ENCODE results near the gene GMNC. TPM values are rescaled to one million over a fixed set of nuclear protein-coding genes. Genes with fewer than 3 reads are reported as not detected.

GMNC gene
- total RNA-seq, 2 donors from 2014 or later = not detected

DNA sequence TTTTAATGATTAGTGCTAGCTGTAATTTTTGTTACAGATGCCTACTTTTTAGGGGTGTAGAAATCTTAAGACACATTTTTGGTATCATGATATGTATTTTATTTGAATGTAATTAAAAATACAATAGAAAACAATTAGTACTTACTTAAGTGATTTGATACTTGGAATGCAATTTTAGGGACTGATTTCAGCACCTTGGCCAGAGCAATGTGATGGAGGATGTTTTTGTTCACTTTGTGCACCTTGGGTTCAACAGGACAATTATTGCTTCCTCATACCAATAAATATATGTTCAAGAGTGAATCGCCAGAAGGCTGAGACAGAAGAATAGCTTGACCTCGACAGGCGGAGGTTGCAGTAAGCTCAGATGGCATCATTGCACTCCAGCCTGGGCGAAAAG, 22.3 kb downstream of the GMNC start:
- Mint-ChIP-seq H3K9me3 (no peaks in the 10 kb centered on the region), H3K4me3 (no peak overlapping the region), H3K27ac (no peak overlapping the region), H3K27me3 (ENCODE audit: insufficient read depth) (no peaks in the 10 kb centered on the region), H3K4me1 (no peaks in the 10 kb centered on the region), H3K36me3 (ENCODE audit: low read depth) (no peaks in the 10 kb centered on the region)
- no peaks in the 10 kb centered on the region for H3K27me3 ChIP-seq (ENCODE audit: control insufficient read depth, insufficient read depth, low read length, poor library complexity, severe bottlenecking)
- 76 to 87% methylated on average over 4 of the region's 4 CpGs for WGBS, 2 experiments (ENCODE audit: insufficient coverage in 1 of 2, insufficient read length in 1 of 2)
- no peaks in the 10 kb centered on the region for H3K9me3 ChIP-seq (ENCODE audit: control insufficient read depth, low read length)
- H3K4me1 ChIP-seq (ENCODE audit: control insufficient read depth, insufficient read depth, low read length) = no peaks in the 10 kb centered on the region
- no peak overlapping the region for H3K9ac ChIP-seq (ENCODE audit: extremely low read depth, low read length, poor library complexity, severe bottlenecking)
- H3K27ac ChIP-seq (ENCODE audit: low read depth, low read length) = no peak overlapping the region
- H3K36me3 ChIP-seq (ENCODE audit: control insufficient read depth, insufficient read depth, low read length) = no peaks in the 10 kb centered on the region
- H3K4me3 ChIP-seq (ENCODE audit: low read length) = no peak overlapping the region
- TF ChIP-seq CTCF (conservative IDR thresholded peaks at IDR 0.05) = no peak
- DNase-seq = no peak

GRCh38 chr3:190831225-190831624, 31.3 kb downstream of the GMNC start:
- Mint-ChIP-seq H3K27me3 (ENCODE audit: insufficient read depth) (no peaks in the 10 kb centered on the region), H3K27ac (no peak overlapping the region), H3K36me3 (ENCODE audit: low read depth) (no peaks in the 10 kb centered on the region), H3K4me1 (peaks cover 10% of the 10 kb centered on the region), H3K9me3 (no peaks in the 10 kb centered on the region), H3K4me3 (no peak overlapping the region)
- Histone ChIP-seq H3K4me3 (ENCODE audit: low read length) (no peak overlapping the region), H3K27ac (ENCODE audit: low read depth, low read length) (no peak overlapping the region), H3K9me3 (ENCODE audit: control insufficient read depth, low read length) (no peaks in the 10 kb centered on the region), H3K9ac (ENCODE audit: extremely low read depth, low read length, poor library complexity, severe bottlenecking) (no peak overlapping the region), H3K4me1 (ENCODE audit: control insufficient read depth, insufficient read depth, low read length) (no peaks in the 10 kb centered on the region), H3K27me3 (ENCODE audit: control insufficient read depth, insufficient read depth, low read length, poor library complexity, severe bottlenecking) (no peaks in the 10 kb centered on the region), H3K36me3 (ENCODE audit: control insufficient read depth, insufficient read depth, low read length) (no peaks in the 10 kb centered on the region)
- WGBS, 2 experiments (ENCODE audit: insufficient coverage in 1 of 2, insufficient read length in 1 of 2) = 85 to 87% methylated on average over 4 to 8 of the region's 8 CpGs
- TF ChIP-seq CTCF (conservative IDR thresholded peaks at IDR 0.05) = no peak
- no peak for DNase-seq

DNA sequence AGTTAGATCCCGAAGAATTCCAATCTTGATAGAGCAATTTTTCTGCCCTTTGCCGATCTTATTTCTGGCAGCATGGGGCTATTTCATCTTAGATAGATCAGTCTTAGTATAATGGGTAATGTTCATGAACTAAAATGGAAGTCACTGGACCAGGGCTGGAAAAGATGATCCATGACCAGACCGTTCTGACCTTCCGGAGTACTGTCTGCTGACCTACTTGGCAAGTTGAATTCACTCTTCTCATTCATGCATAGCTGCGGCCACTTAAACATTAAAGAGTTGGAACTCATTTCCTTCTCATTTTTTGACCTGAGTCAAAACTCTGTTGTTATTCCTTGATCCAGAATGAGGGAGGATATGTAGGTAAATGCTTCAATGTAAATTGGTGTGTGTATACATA, 32.5 kb downstream of the GMNC start:
- H3K36me3 Mint-ChIP-seq (ENCODE audit: low read depth) = no peaks in the 10 kb centered on the region
- no peak overlapping the region for H3K4me3 Mint-ChIP-seq
- H3K4me1 Mint-ChIP-seq = peaks cover 10% of the 10 kb centered on the region
- Histone ChIP-seq H3K27me3 (ENCODE audit: control insufficient read depth, insufficient read depth, low read length, poor library complexity, severe bottlenecking) (no peaks in the 10 kb centered on the region), H3K4me1 (ENCODE audit: control insufficient read depth, insufficient read depth, low read length) (no peaks in the 10 kb centered on the region), H3K4me3 (ENCODE audit: low read length) (no peak overlapping the region), H3K9me3 (ENCODE audit: control insufficient read depth, low read length) (no peaks in the 10 kb centered on the region), H3K36me3 (ENCODE audit: control insufficient read depth, insufficient read depth, low read length) (no peaks in the 10 kb centered on the region), H3K9ac (ENCODE audit: extremely low read depth, low read length, poor library complexity, severe bottlenecking) (no peak overlapping the region), H3K27ac (ENCODE audit: low read depth, low read length) (no peak overlapping the region)
- no peak overlapping the region for H3K27ac Mint-ChIP-seq
- no peaks in the 10 kb centered on the region for H3K9me3 Mint-ChIP-seq
- no peaks in the 10 kb centered on the region for H3K27me3 Mint-ChIP-seq (ENCODE audit: insufficient read depth)
- no peak for TF ChIP-seq CTCF (conservative IDR thresholded peaks at IDR 0.05)
- 83 to 94% methylated on average over 2 to 5 of the region's 5 CpGs for WGBS, 2 experiments (ENCODE audit: insufficient coverage in 1 of 2, insufficient read length in 1 of 2)
- no peak for DNase-seq

Measured in endodermal cell (in vitro differentiated cells).